SK-N-SH (cell line): Measurements from ENCODE around the gene CKAP4. TPM values are rescaled to one million over a fixed set of nuclear protein-coding genes. Genes with fewer than 3 reads are reported as not detected.

Experiments used
- CTCF ChIA-PET: fragments of 300-600, 350-600 bp; formaldehyde crosslinking; extraction: SDS; loops from one replicate; lab custom pipeline; 2021; lab: Yijun Ruan, JAX
- POLR2A ChIA-PET: fragments of 350-600 bp; sonication (Branson Sonifier 250); formaldehyde crosslinking; extraction: SDS; loops from one replicate; lab custom pipeline; 2020; ENCODE audit warnings: antibody characterized with exemption, inconsistent platforms; lab: Yijun Ruan, JAX
- DNase-seq: peaks from one replicate; pipeline ENCODE4 v3.0.0; 2012
- H2AFZ ChIP-seq: fragments of 200-600 bp; sonication (generic); 2 replicates; pipeline ENCODE4 v1.8.1; 2016; ENCODE audit warnings: antibody characterized with exemption, mild to moderate bottlenecking, low read depth
- H3F3A ChIP-seq: fragments of 200-600 bp; sonication (generic); replicated peaks from 2 replicates; pipeline ENCODE3; 2016; ENCODE audit warnings: antibody characterized with exemption, mild to moderate bottlenecking; ENCODE audit not compliant: insufficient read depth
- H3K27ac ChIP-seq, 2 experiments: fragments of 200-500 bp in 1 of 2; fragments of 200-600 bp in 1 of 2; sonication (Bioruptor generic) in 1 of 2; sonication (generic), shearing (Covaris generic) in 1 of 2; 2 replicates each; pipeline versions ENCODE4 v1.5.1 to v1.6.1; 2014 to 2016; ENCODE audit warnings: low read depth in 2 of 2, inconsistent platforms in 1 of 2, low read length in 1 of 2, mild to moderate bottlenecking in 1 of 2, mixed read lengths in 1 of 2
- H3K27me3 ChIP-seq: fragments of 200-600 bp; sonication (generic), shearing (Covaris generic); 2 replicates; pipeline ENCODE4 v1.6.1; 2016; ENCODE audit warnings: mixed run types; ENCODE audit not compliant: insufficient read depth
- H3K36me3 ChIP-seq, 2 experiments: fragments of 200-500 bp in 1 of 2; fragments of 200-600 bp in 1 of 2; sonication (Bioruptor generic) in 1 of 2; sonication (generic) in 1 of 2; replicated peaks in 1 of 2; 2 replicates each; pipeline versions ENCODE3 to v1.5.1; 2014 to 2016; ENCODE audit warnings: low read length in 1 of 2, mild to moderate bottlenecking in 1 of 2; ENCODE audit not compliant: insufficient read depth in 2 of 2, control insufficient read depth in 1 of 2
- H3K4me1 ChIP-seq, 2 experiments: fragments of 200-500 bp in 1 of 2; fragments of 200-600 bp in 1 of 2; sonication (Bioruptor generic) in 1 of 2; sonication (generic), shearing (Covaris generic) in 1 of 2; 2 replicates each; pipeline versions ENCODE4 v1.5.1 to v1.6.1; 2014 to 2016; ENCODE audit warnings: low read depth in 1 of 2, low read length in 1 of 2, mixed run types in 1 of 2; ENCODE audit not compliant: insufficient read depth in 2 of 2, control insufficient read depth in 1 of 2
- H3K4me2 ChIP-seq: fragments of 200-600 bp; sonication (generic), shearing (Covaris generic); 2 replicates; pipeline ENCODE4 v1.6.1; 2017; ENCODE audit warnings: mixed run types
- H3K4me3 ChIP-seq, 2 experiments: fragments of 200-500 bp in 1 of 2; fragments of 200-600 bp in 1 of 2; sonication (Bioruptor generic) in 1 of 2; sonication (generic), shearing (Covaris generic) in 1 of 2; 2 replicates each; pipeline versions ENCODE4 v1.5.1 to v1.8.1; 2014 to 2016; ENCODE audit warnings: low read depth in 2 of 2, inconsistent platforms in 1 of 2, low read length in 1 of 2, mild to moderate bottlenecking in 1 of 2, mixed read lengths in 1 of 2, moderate library complexity in 1 of 2
- H3K79me2 ChIP-seq: fragments of 200-600 bp; sonication (generic); 2 replicates; pipeline ENCODE4 v1.8.1; 2017; ENCODE audit warnings: mild to moderate bottlenecking; ENCODE audit not compliant: insufficient read depth
- H3K9ac ChIP-seq: fragments of 200-600 bp; sonication (generic); 2 replicates; pipeline ENCODE4 v1.6.1; 2017; ENCODE audit warnings: mixed run types
- H3K9me2 ChIP-seq: fragments of 200-600 bp; sonication (generic); 2 replicates; pipeline ENCODE4 v1.6.1; 2017; ENCODE audit warnings: mixed run types
- H3K9me3 ChIP-seq: fragments of 200-600 bp; sonication (generic); 2 replicates; pipeline ENCODE4 v1.6.1; 2017; ENCODE audit warnings: mixed run types, mild to moderate bottlenecking, moderate library complexity
- H4K20me1 ChIP-seq: fragments of 200-600 bp; sonication (generic); 2 replicates; pipeline ENCODE4 v1.6.1; 2017; ENCODE audit warnings: mild to moderate bottlenecking, mixed run types; ENCODE audit not compliant: insufficient read depth
- CHD2 ChIP-seq: fragments of 150-350 bp; IDR thresholded peaks from 2 replicates; pipeline ENCODE4 v1.6.1; 2018; ENCODE audit warnings: low read length; ENCODE audit not compliant: partially characterized antibody
- ELF1 ChIP-seq: IDR thresholded peaks from 2 replicates; pipeline ENCODE4 v1.4.0; 2012
- EP300 ChIP-seq, 2 experiments: IDR thresholded peaks; 2 replicates each; pipeline versions ENCODE4 v1.4.0 to v1.6.1; 2012; ENCODE audit warnings: borderline replicate concordance in 1 of 2, low read depth in 1 of 2, low read length in 1 of 2
- EZH2phosphoT487 ChIP-seq: fragments of 200-600 bp; sonication (generic); IDR thresholded peaks from 2 replicates; pipeline ENCODE4 v1.6.1; 2017; ENCODE audit warnings: low read depth, mixed run types, mild to moderate bottlenecking, antibody characterized with exemption, moderate library complexity, borderline replicate concordance
- FOXM1 ChIP-seq: IDR thresholded peaks from 2 replicates; pipeline ENCODE4 v1.4.0; 2012; ENCODE audit warnings: low read depth, mild to moderate bottlenecking
- GABPA ChIP-seq: IDR thresholded peaks from 2 replicates; pipeline ENCODE4 v1.4.0; 2012; ENCODE audit warnings: low read depth, mild to moderate bottlenecking
- GATA2 ChIP-seq: sonication (generic); formaldehyde crosslinking; IDR thresholded peaks from 2 replicates; pipeline ENCODE4 v1.5.0; 2020; ENCODE audit warnings: mild to moderate bottlenecking, missing genetic modification reagents
- JUND ChIP-seq: IDR thresholded peaks from 2 replicates; pipeline ENCODE4 v1.4.0; 2012
- MEF2A ChIP-seq: IDR thresholded peaks from 2 replicates; pipeline ENCODE4 v1.4.0; 2012; ENCODE audit warnings: low read depth, borderline replicate concordance
- MXI1 ChIP-seq: IDR thresholded peaks from 2 replicates; pipeline ENCODE4 v1.6.1; 2012; ENCODE audit warnings: mild to moderate bottlenecking, low read depth, low read length, improper control_type of control experiment
- NRF1 ChIP-seq: IDR thresholded peaks from 2 replicates; pipeline ENCODE4 v1.6.1; 2012; ENCODE audit warnings: low read depth, mild to moderate bottlenecking, low read length
- POLR2AphosphoS5 ChIP-seq: IDR thresholded peaks from 2 replicates; pipeline ENCODE4 v1.6.1; 2012; ENCODE audit warnings: low read depth, low read length
- RAD21 ChIP-seq: IDR thresholded peaks from 2 replicates; pipeline ENCODE4 v1.6.1; 2012; ENCODE audit warnings: mild to moderate bottlenecking, low read length
- RCOR1 ChIP-seq: fragments of 150-350 bp; IDR thresholded peaks from 2 replicates; pipeline ENCODE4 v1.6.1; 2017; ENCODE audit warnings: antibody characterized with exemption, low read length
- SMC3 ChIP-seq: IDR thresholded peaks from 2 replicates; pipeline ENCODE4 v1.6.1; 2012; ENCODE audit warnings: low read depth, low read length, improper control_type of control experiment
- TAF1 ChIP-seq: IDR thresholded peaks from 2 replicates; pipeline ENCODE4 v1.6.1; 2012; ENCODE audit warnings: low read depth, mild to moderate bottlenecking, low read length, moderate library complexity, borderline replicate concordance
- TCF12 ChIP-seq: IDR thresholded peaks from 2 replicates; pipeline ENCODE4 v1.4.0; 2012
- TEAD4 ChIP-seq: IDR thresholded peaks from 2 replicates; pipeline ENCODE4 v1.4.0; 2012; ENCODE audit warnings: mild to moderate bottlenecking, borderline replicate concordance; ENCODE audit not compliant: insufficient read depth
- YY1 ChIP-seq: IDR thresholded peaks from 2 replicates; pipeline ENCODE4 v1.4.0; 2012; ENCODE audit warnings: low read depth, mild to moderate bottlenecking
- WGBS: methylation state at CpG from one replicate; pipeline ENCODE4 v1.1.6; 2017; ENCODE audit warnings: low lambda C conversion rate; 5-methylcytosine and 5-hydroxymethylcytosine counted together
- polyA plus RNA-seq, 3 experiments: library from polyadenylated mRNA; depleted of rRNA; stranded (reverse); fragments of >200 nt; gene quantifications; 2 replicates each; pipeline ENCODE4 v1.2.3, GENCODE V29; 2012
- TF ChIP-seq, protein P1 (sequence below): IDR thresholded peaks from 2 replicates; pipeline ENCODE4 v1.4.0; 2012; ENCODE audit warnings: low read depth, borderline replicate concordance
- TF ChIP-seq, protein P2 (sequence below): fragments of 150-350 bp; IDR thresholded peaks from 2 replicates; pipeline ENCODE4 v1.6.1; 2016; ENCODE audit warnings: mild to moderate bottlenecking, low read depth, low read length
- TF ChIP-seq, protein P3 (sequence below): IDR thresholded peaks from 2 replicates; pipeline ENCODE4 v1.4.0; 2012; ENCODE audit warnings: low read depth, borderline replicate concordance

The CKAP4 gene
- polyA plus RNA-seq, 1 of the 3 experiments (the other 2 are of a cell fraction) = 113 TPM

DNA sequence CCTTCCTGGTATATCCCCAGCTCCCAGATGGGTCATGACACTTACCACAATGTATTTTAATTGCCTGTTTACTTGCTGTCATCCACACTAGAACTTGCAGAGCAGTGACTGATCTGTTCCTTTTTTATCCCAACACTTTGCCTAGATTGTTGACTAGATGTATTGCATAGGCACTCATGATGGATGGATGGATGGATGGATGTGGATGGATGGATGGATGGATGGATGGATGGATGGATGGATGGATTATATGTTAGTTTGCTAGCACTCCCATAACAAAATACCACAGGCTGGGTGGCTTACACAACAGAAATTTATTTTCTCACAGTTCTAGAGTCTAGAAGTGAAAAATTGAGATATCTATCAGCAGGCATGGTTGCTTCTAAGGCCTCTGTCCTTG, 8.7 kb upstream of the CKAP4 start:
- H3K9me2 ChIP-seq = no peaks in the 10 kb centered on the region
- H3K4me3 ChIP-seq = no peak overlapping the region
- H3K4me2 ChIP-seq = no peak overlapping the region
- no peaks in the 10 kb centered on the region for H3F3A ChIP-seq
- no peaks in the 10 kb centered on the region for H4K20me1 ChIP-seq
- H3K27ac ChIP-seq = no peak overlapping the region
- TF ChIP-seq, protein P1, sequence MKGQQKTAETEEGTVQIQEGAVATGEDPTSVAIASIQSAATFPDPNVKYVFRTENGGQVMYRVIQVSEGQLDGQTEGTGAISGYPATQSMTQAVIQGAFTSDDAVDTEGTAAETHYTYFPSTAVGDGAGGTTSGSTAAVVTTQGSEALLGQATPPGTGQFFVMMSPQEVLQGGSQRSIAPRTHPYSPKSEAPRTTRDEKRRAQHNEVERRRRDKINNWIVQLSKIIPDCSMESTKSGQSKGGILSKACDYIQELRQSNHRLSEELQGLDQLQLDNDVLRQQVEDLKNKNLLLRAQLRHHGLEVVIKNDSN = no peak
- TF ChIP-seq CHD2 (no peak), GATA2 (no peak), NRF1 (no peak), TAF1 (no peak)
- TF ChIP-seq, protein P2, sequence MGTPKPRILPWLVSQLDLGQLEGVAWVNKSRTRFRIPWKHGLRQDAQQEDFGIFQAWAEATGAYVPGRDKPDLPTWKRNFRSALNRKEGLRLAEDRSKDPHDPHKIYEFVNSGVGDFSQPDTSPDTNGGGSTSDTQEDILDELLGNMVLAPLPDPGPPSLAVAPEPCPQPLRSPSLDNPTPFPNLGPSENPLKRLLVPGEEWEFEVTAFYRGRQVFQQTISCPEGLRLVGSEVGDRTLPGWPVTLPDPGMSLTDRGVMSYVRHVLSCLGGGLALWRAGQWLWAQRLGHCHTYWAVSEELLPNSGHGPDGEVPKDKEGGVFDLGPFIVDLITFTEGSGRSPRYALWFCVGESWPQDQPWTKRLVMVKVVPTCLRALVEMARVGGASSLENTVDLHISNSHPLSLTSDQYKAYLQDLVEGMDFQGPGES = no peak
- H3K9me3 ChIP-seq = no peaks in the 10 kb centered on the region
- H3K4me1 ChIP-seq = no peaks in the 10 kb centered on the region
- H3K79me2 ChIP-seq = no peaks in the 10 kb centered on the region
- DNase-seq = no peak
- H3K36me3 ChIP-seq = no peaks in the 10 kb centered on the region
- H3K27me3 ChIP-seq = no peaks in the 10 kb centered on the region
- no peak overlapping the region for H3K9ac ChIP-seq
- H2AFZ ChIP-seq = no peak overlapping the region
- ChIA-PET POLR2A (no interaction called here), CTCF (no interaction called here)

DNA sequence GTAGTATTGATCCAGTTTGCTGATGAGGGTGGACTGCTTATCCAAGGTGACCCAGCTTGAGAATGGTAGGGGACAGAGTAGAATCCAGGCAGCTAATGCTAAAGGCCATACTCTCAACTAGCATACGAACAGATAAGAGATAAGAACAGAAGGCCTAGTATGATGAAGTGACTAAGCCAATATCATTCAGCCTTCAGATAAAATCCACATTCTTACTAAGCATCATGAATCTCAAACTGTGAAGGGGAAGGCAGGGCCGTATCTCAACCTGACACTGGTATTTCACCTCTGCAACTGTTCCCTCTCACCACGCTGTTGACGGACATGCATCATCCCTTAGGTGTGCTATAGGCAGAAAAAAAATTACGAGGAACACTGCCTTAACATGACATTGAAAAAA, 8.1 kb upstream of the CKAP4 start:
- Histone ChIP-seq H3K9me3 (no peaks in the 10 kb centered on the region), H3K4me2 (no peak overlapping the region), H3K79me2 (no peaks in the 10 kb centered on the region), H3K9ac (no peak overlapping the region), H3K36me3 (no peaks in the 10 kb centered on the region), H3K4me1 (no peaks in the 10 kb centered on the region), H4K20me1 (no peaks in the 10 kb centered on the region), H3K27me3 (no peaks in the 10 kb centered on the region), H3F3A (no peaks in the 10 kb centered on the region), H3K4me3 (no peak overlapping the region), H2AFZ (no peak overlapping the region), H3K9me2 (no peaks in the 10 kb centered on the region), H3K27ac (no peak overlapping the region)
- CTCF ChIA-PET = no interaction called here
- POLR2A ChIA-PET = no interaction called here
- no peak for DNase-seq
- TF ChIP-seq RAD21 = no peak
- no peak for TF ChIP-seq POLR2AphosphoS5
- no peak for TF ChIP-seq MXI1
- no peak for TF ChIP-seq TEAD4
- no peak for TF ChIP-seq JUND
- TF ChIP-seq EP300 (IDR thresholded peaks at IDR 0.05; ENCODE audit: borderline replicate concordance in 1 of 2, low read depth in 1 of 2, low read length in 1 of 2) = no peak
- no peak for TF ChIP-seq YY1
- no peak for TF ChIP-seq FOXM1
- TF ChIP-seq TCF12 = no peak
- TF ChIP-seq, protein P3, sequence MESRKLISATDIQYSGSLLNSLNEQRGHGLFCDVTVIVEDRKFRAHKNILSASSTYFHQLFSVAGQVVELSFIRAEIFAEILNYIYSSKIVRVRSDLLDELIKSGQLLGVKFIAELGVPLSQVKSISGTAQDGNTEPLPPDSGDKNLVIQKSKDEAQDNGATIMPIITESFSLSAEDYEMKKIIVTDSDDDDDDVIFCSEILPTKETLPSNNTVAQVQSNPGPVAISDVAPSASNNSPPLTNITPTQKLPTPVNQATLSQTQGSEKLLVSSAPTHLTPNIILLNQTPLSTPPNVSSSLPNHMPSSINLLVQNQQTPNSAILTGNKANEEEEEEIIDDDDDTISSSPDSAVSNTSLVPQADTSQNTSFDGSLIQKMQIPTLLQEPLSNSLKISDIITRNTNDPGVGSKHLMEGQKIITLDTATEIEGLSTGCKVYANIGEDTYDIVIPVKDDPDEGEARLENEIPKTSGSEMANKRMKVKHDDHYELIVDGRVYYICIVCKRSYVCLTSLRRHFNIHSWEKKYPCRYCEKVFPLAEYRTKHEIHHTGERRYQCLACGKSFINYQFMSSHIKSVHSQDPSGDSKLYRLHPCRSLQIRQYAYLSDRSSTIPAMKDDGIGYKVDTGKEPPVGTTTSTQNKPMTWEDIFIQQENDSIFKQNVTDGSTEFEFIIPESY = no peak
- TF ChIP-seq RCOR1 = no peak
- no peak for TF ChIP-seq GABPA
- no peak for TF ChIP-seq ELF1
- TF ChIP-seq SMC3 = no peak
- no peak for TF ChIP-seq MEF2A
- TF ChIP-seq CHD2 = no peak
- no peak for TF ChIP-seq EZH2phosphoT487
- TF ChIP-seq GATA2 = no peak
- 70% methylated on average over 5 of the region's 5 CpGs for WGBS
